Measurements from ENCODE around the gene TUT1.
A peak's percentile ranks its signal among the peaks of the same experiment; 100 is the strongest.
"Not testable (repeated sequence)": the region's sequence is repeated elsewhere in the genome, so short reads cannot be mapped to it uniquely, and the experiment has no call there.

Gene TUT1

GRCh38 chr11:62573006-62573591 is 18.2 kb downstream of the TUT1 start:
- Histone ChIP-seq H3K4ac (ENCODE audit: low read length) (no peak overlapping the region), H3K18ac (ENCODE audit: low read length) (peak overlapping the region; percentile 94), H3K4me2 (ENCODE audit: insufficient read depth, low read length, poor library complexity, severe bottlenecking) (peak overlapping the region; percentile 78), H2BK120ac (ENCODE audit: low read depth, low read length) (no peak overlapping the region), H3K36me3 (replicated peaks in 1 of 2; ENCODE audit: control insufficient read depth in 2 of 2, insufficient read depth in 2 of 2, low read length in 2 of 2) (peaks cover 36 to 84% of the 10 kb centered on the region in 2 donors), H3K4me3 (ENCODE audit: low read length in 2 of 2) (peak overlapping the region; percentile 91 to 94), H4K91ac (ENCODE audit: low read depth, low read length, poor library complexity) (no peak overlapping the region), H2BK12ac (ENCODE audit: low read length) (no peak overlapping the region), H3K14ac (ENCODE audit: low read length) (peak overlapping the region; percentile 67), H3K9ac (ENCODE audit: low read depth, low read length, poor library complexity) (peak overlapping the region; percentile 93), H3K27ac (replicated peaks; ENCODE audit: low read length) (peak overlapping the region; percentile 33), H3K4me1 (ENCODE audit: control insufficient read depth in 2 of 2, insufficient read depth in 1 of 2, low read depth in 1 of 2, low read length in 2 of 2) (peaks cover 7 to 15% of the 10 kb centered on the region in 2 donors), H3K27me3 (ENCODE audit: control insufficient read depth in 3 of 3, insufficient read depth in 3 of 3, low read depth in 1 of 3, low read length in 3 of 3) (no peaks in the 10 kb centered on the region), H4K8ac (ENCODE audit: low read depth, low read length) (no peak overlapping the region), H2BK15ac (ENCODE audit: low read length) (no peak overlapping the region), H2AK5ac (ENCODE audit: low read depth, low read length) (peak overlapping the region; percentile 77), H2BK5ac (ENCODE audit: low read length) (peak overlapping the region; percentile 69), H2AFZ (ENCODE audit: low read length) (peak overlapping the region; percentile 80), H3K79me1 (ENCODE audit: low read depth, low read length) (peaks cover 10% of the 10 kb centered on the region), H3K9me3 (replicated peaks in 1 of 2; ENCODE audit: control insufficient read depth in 2 of 2, insufficient read depth in 1 of 2, low read depth in 1 of 2, low read length in 2 of 2) (no peaks in the 10 kb centered on the region), H3K23ac (ENCODE audit: low read depth, low read length, poor library complexity) (peak overlapping the region; percentile 15)
- WGBS, 2 donors (ENCODE audit: extremely low coverage in 2 of 2, insufficient read length in 2 of 2, insufficient replicate concordance in 1 of 2) = no CpG with 5 or more reads among the region's 33 CpGs
- DNase-seq (ENCODE audit: low spot score) = no peak

- no peak overlapping the region for H3K14ac ChIP-seq (ENCODE audit: low read length)
- no peak overlapping the region for H3K18ac ChIP-seq (ENCODE audit: low read length)
- peaks cover 10% of the 10 kb centered on the region for H3K79me1 ChIP-seq (ENCODE audit: low read depth, low read length)
- H3K9ac ChIP-seq (ENCODE audit: low read depth, low read length, poor library complexity) = no peak overlapping the region
- H4K8ac ChIP-seq (ENCODE audit: low read depth, low read length) = no peak overlapping the region
- H3K27ac ChIP-seq (replicated peaks; ENCODE audit: low read length) = no peak overlapping the region
- no peak overlapping the region for H2BK15ac ChIP-seq (ENCODE audit: low read length)
- peaks cover 7 to 15% of the 10 kb centered on the region in 2 donors for H3K4me1 ChIP-seq (ENCODE audit: control insufficient read depth in 2 of 2, insufficient read depth in 1 of 2, low read depth in 1 of 2, low read length in 2 of 2)
- WGBS, 2 donors (ENCODE audit: extremely low coverage in 2 of 2, insufficient read length in 2 of 2, insufficient replicate concordance in 1 of 2) = no CpG with 5 or more reads among the region's 12 CpGs
- H4K91ac ChIP-seq (ENCODE audit: low read depth, low read length, poor library complexity) = no peak overlapping the region
- no peak overlapping the region for H2BK12ac ChIP-seq (ENCODE audit: low read length)
- no peaks in the 10 kb centered on the region for H3K27me3 ChIP-seq (ENCODE audit: control insufficient read depth in 3 of 3, insufficient read depth in 3 of 3, low read depth in 1 of 3, low read length in 3 of 3)
- H2AFZ ChIP-seq (ENCODE audit: low read length) = no peak overlapping the region
- peak overlapping the region; percentile 78 for H3K4me2 ChIP-seq (ENCODE audit: insufficient read depth, low read length, poor library complexity, severe bottlenecking)
- no peak for DNase-seq (ENCODE audit: low spot score)
- no peak overlapping the region for H2AK5ac ChIP-seq (ENCODE audit: low read depth, low read length)
- peaks cover 37 to 84% of the 10 kb centered on the region in 2 donors for H3K36me3 ChIP-seq (replicated peaks in 1 of 2; ENCODE audit: control insufficient read depth in 2 of 2, insufficient read depth in 2 of 2, low read length in 2 of 2)
- H3K9me3 ChIP-seq (replicated peaks in 1 of 2; ENCODE audit: control insufficient read depth in 2 of 2, insufficient read depth in 1 of 2, low read depth in 1 of 2, low read length in 2 of 2) = no peaks in the 10 kb centered on the region
- no peak overlapping the region for H3K23ac ChIP-seq (ENCODE audit: low read depth, low read length, poor library complexity)
- no peak overlapping the region for H2BK120ac ChIP-seq (ENCODE audit: low read depth, low read length)
- no peak overlapping the region for H3K4ac ChIP-seq (ENCODE audit: low read length)
- peak overlapping the region; percentile 91 to 94 for H3K4me3 ChIP-seq (ENCODE audit: low read length in 2 of 2)
- no peak overlapping the region for H2BK5ac ChIP-seq (ENCODE audit: low read length)
Observed at GRCh38 chr11:62572431-62572830, 18.9 kb downstream of the TUT1 start.

- H4K91ac ChIP-seq (ENCODE audit: low read depth, low read length, poor library complexity); H2BK120ac ChIP-seq (ENCODE audit: low read depth, low read length); H3K4me2 ChIP-seq (ENCODE audit: insufficient read depth, low read length, poor library complexity, severe bottlenecking); H3K27ac ChIP-seq (replicated peaks; ENCODE audit: low read length); H3K23ac ChIP-seq (ENCODE audit: low read depth, low read length, poor library complexity); H3K27me3 ChIP-seq (ENCODE audit: control insufficient read depth in 3 of 3, insufficient read depth in 3 of 3, low read depth in 1 of 3, low read length in 3 of 3); H3K4ac ChIP-seq (ENCODE audit: low read length); H2BK5ac ChIP-seq (ENCODE audit: low read length); H2BK12ac ChIP-seq (ENCODE audit: low read length); H4K8ac ChIP-seq (ENCODE audit: low read depth, low read length); H3K14ac ChIP-seq (ENCODE audit: low read length); H2AFZ ChIP-seq (ENCODE audit: low read length); H2BK15ac ChIP-seq (ENCODE audit: low read length); H3K9me3 ChIP-seq (replicated peaks in 1 of 2; ENCODE audit: control insufficient read depth in 2 of 2, insufficient read depth in 1 of 2, low read depth in 1 of 2, low read length in 2 of 2); H3K18ac ChIP-seq (ENCODE audit: low read length); DNase-seq (ENCODE audit: low spot score); H3K9ac ChIP-seq (ENCODE audit: low read depth, low read length, poor library complexity); H2AK5ac ChIP-seq (ENCODE audit: low read depth, low read length); H3K4me3 ChIP-seq (ENCODE audit: low read length in 2 of 2): not testable (repeated sequence)
- WGBS, 2 donors (ENCODE audit: extremely low coverage in 2 of 2, insufficient read length in 2 of 2, insufficient replicate concordance in 1 of 2) = 100% methylated on average over 1 of the region's 5 CpGs; no CpG with 5 or more reads in 1 of the 2 donors
- Histone ChIP-seq H3K4me1 (ENCODE audit: control insufficient read depth in 2 of 2, insufficient read depth in 1 of 2, low read depth in 1 of 2, low read length in 2 of 2) (peaks cover 7 to 15% of the 10 kb centered on the region in 2 donors), H3K79me1 (ENCODE audit: low read depth, low read length) (peaks cover 10% of the 10 kb centered on the region), H3K36me3 (replicated peaks in 1 of 2; ENCODE audit: control insufficient read depth in 2 of 2, insufficient read depth in 2 of 2, low read length in 2 of 2) (peaks cover 39 to 84% of the 10 kb centered on the region in 2 donors)
Observed at GRCh38 chr11:62571493-62571892, 19.8 kb downstream of the TUT1 start.

GRCh38 chr11:62570903-62571302 is 20.4 kb downstream of the TUT1 start:
- H3K4ac ChIP-seq (ENCODE audit: low read length); H2BK120ac ChIP-seq (ENCODE audit: low read depth, low read length); H2AFZ ChIP-seq (ENCODE audit: low read length); H3K4me3 ChIP-seq (ENCODE audit: low read length in 2 of 2); H3K27ac ChIP-seq (replicated peaks; ENCODE audit: low read length); H2BK15ac ChIP-seq (ENCODE audit: low read length); H4K91ac ChIP-seq (ENCODE audit: low read depth, low read length, poor library complexity); H3K4me2 ChIP-seq (ENCODE audit: insufficient read depth, low read length, poor library complexity, severe bottlenecking); H4K8ac ChIP-seq (ENCODE audit: low read depth, low read length); H2BK12ac ChIP-seq (ENCODE audit: low read length); H3K27me3 ChIP-seq (ENCODE audit: control insufficient read depth in 3 of 3, insufficient read depth in 3 of 3, low read depth in 1 of 3, low read length in 3 of 3); DNase-seq (ENCODE audit: low spot score); H3K9ac ChIP-seq (ENCODE audit: low read depth, low read length, poor library complexity); H2AK5ac ChIP-seq (ENCODE audit: low read depth, low read length); H3K23ac ChIP-seq (ENCODE audit: low read depth, low read length, poor library complexity); H3K14ac ChIP-seq (ENCODE audit: low read length); H3K9me3 ChIP-seq (replicated peaks in 1 of 2; ENCODE audit: control insufficient read depth in 2 of 2, insufficient read depth in 1 of 2, low read depth in 1 of 2, low read length in 2 of 2); H2BK5ac ChIP-seq (ENCODE audit: low read length); H3K18ac ChIP-seq (ENCODE audit: low read length): not testable (repeated sequence)
- WGBS, 2 donors (ENCODE audit: extremely low coverage in 2 of 2, insufficient read length in 2 of 2, insufficient replicate concordance in 1 of 2) = no CpG with 5 or more reads among the region's 5 CpGs
- Histone ChIP-seq H3K4me1 (ENCODE audit: control insufficient read depth in 2 of 2, insufficient read depth in 1 of 2, low read depth in 1 of 2, low read length in 2 of 2) (peaks cover 7 to 15% of the 10 kb centered on the region in 2 donors), H3K79me1 (ENCODE audit: low read depth, low read length) (peaks cover 10% of the 10 kb centered on the region), H3K36me3 (replicated peaks in 1 of 2; ENCODE audit: control insufficient read depth in 2 of 2, insufficient read depth in 2 of 2, low read length in 2 of 2) (peaks cover 37 to 84% of the 10 kb centered on the region in 2 donors)

Measured in neuronal stem cell (in vitro differentiated cells).